Mucosa of stomach (tissue), 1 donor: ENCODE data around the gene SKA3.

Experiments used
- H3K27me3 ChIP-seq: one replicate; pipeline ENCODE4 v1.7.0; 2013; ENCODE audit warnings: mild to moderate bottlenecking, low read length; ENCODE audit not compliant: control insufficient read depth, insufficient read depth
- H3K36me3 ChIP-seq: one replicate; pipeline ENCODE4 v1.7.0; 2013; ENCODE audit warnings: low read length; ENCODE audit not compliant: control insufficient read depth, insufficient read depth
- H3K4me1 ChIP-seq: one replicate; pipeline ENCODE4 v1.7.0; 2013; ENCODE audit warnings: mild to moderate bottlenecking, low read length; ENCODE audit not compliant: control insufficient read depth, insufficient read depth
- H3K4me3 ChIP-seq: one replicate; pipeline ENCODE4 v1.7.0; 2013; ENCODE audit warnings: low read length
- H3K9ac ChIP-seq: one replicate; pipeline ENCODE4 v1.7.0; 2013; ENCODE audit warnings: mild to moderate bottlenecking, low read length, moderate library complexity
- H3K9me3 ChIP-seq: one replicate; pipeline ENCODE4 v1.7.0; 2013; ENCODE audit warnings: mild to moderate bottlenecking, low read length, moderate library complexity; ENCODE audit not compliant: control insufficient read depth
- donor health status: Pancreatic carcinoma.

The SKA3 gene

DNA sequence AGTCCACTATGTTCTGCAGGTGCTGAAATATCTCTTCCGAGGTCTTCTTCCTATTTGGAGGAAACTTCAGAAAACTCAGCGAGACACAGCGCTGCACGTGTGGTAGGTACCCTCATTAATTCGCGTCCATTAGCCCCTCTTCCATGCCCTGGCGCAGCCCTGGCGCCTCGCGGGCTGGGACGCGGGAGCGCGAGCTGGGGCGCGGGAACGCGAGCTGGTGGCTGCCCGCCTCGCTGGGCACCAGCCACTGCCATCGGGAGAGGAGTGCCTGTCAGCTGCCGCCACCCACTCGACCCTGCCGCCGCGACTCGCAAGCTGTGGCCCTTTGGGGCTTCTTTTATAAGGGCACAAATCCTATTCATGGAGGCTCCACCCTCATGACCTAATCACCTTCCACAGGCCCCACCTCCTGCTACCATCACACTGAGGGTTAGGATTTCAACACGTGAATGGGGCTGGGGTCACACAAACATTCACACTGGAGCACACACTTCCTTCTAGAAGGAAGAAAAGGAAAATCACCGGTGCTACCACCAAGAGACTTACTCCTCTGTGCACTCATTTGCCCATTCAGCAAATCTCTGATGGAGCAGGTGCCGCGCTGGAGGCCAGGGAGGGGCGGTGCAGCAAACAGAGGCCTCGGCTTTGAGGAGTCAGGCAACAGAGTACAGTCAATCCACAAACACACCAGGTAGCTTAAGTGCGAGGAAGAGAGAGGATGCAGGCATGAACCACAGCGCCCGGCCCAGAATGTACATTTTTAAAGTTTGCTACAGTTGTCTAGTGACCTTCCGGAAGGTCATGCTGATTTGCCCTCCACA is 71.9 kb downstream of the SKA3 start:
- no peak overlapping the region for H3K9ac ChIP-seq
- no peaks in the 10 kb centered on the region for H3K4me1 ChIP-seq
- H3K36me3 ChIP-seq: no peaks in the 10 kb centered on the region
- H3K4me3 ChIP-seq: no peak overlapping the region
- H3K27me3 ChIP-seq: no peaks in the 10 kb centered on the region
- H3K9me3 ChIP-seq: no peaks in the 10 kb centered on the region
